ENCODE data around the gene PRKAG2. TPM values are rescaled to one million over a fixed set of nuclear protein-coding genes. Genes with fewer than 3 reads are reported as not detected.

Gene PRKAG2
- total RNA-seq, 4 donors from 2014 or later, result 19.5 to 30.8 (median 27.6) TPM

DNA sequence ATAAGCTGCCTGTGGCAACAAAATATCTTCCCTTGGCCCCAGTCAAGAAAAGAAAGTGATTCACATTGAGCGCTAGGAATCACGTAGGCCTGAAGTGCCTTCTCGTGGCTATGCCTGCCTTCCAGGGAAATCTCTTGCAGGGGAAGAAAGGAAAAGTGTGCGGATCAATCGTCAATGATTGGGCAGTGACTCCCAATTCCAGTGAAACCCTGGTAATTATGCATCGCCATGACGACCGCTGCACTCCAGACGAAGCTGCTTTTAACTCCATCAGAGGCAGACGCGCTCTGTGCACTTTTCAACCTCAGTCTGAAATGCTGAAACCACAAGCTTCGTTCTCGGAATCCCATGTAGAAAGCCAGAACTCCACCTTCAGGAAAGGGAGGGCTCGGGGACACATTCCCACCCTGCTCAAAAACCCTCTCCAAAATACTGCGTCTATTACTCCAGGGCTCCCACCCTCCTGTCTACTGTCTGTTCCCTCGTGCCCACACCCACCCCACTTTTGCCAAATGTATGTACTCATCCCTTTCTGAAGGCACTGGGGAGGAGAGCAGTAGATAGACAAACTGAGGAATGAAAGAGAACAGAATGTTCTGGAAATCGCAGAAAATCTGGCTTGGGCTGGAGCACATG lies 24.2 kb upstream of the PRKAG2 start:
- TF ChIP-seq POLR2A (IDR thresholded peaks at IDR 0.05), result no peak
- TF ChIP-seq, protein P1, sequence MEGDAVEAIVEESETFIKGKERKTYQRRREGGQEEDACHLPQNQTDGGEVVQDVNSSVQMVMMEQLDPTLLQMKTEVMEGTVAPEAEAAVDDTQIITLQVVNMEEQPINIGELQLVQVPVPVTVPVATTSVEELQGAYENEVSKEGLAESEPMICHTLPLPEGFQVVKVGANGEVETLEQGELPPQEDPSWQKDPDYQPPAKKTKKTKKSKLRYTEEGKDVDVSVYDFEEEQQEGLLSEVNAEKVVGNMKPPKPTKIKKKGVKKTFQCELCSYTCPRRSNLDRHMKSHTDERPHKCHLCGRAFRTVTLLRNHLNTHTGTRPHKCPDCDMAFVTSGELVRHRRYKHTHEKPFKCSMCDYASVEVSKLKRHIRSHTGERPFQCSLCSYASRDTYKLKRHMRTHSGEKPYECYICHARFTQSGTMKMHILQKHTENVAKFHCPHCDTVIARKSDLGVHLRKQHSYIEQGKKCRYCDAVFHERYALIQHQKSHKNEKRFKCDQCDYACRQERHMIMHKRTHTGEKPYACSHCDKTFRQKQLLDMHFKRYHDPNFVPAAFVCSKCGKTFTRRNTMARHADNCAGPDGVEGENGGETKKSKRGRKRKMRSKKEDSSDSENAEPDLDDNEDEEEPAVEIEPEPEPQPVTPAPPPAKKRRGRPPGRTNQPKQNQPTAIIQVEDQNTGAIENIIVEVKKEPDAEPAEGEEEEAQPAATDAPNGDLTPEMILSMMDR (IDR thresholded peaks at IDR 0.05), result no peak
- no peak for DNase-seq
- H3K27ac ChIP-seq, result no peak overlapping the region
- H3K27me3 ChIP-seq, result no peaks in the 10 kb centered on the region
- intact Hi-C loops (cut with DNase I), result no loop called here
- H3K36me3 ChIP-seq, result no peaks in the 10 kb centered on the region
- 60 to 61% methylated on average over 17 of the region's 17 CpGs for WGBS, 2 donors
- H3K4me1 ChIP-seq, result no peaks in the 10 kb centered on the region
- H3K9me3 ChIP-seq, result no peaks in the 10 kb centered on the region
- no peak overlapping the region for H3K4me3 ChIP-seq (replicated peaks in 1 of 3)

DNA sequence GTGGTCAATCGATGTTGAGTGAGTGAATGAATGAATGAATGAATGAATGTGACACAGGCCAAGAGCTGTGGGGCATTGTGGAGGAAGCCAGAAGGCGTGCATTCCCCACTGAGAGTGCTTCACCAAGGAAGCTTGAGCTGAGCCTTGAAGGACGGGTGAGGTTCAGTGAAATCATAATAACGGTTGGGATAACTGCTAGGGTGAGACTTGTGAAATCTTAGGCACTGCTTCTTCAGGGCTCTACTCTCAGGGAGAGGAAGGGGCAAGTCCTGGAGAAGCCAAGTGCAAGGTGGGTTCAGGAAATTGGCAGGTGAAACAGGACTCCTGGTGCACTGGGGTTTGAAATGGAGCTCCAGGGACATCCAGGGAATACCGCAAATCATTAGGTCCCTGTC lies 23.7 kb upstream of the PRKAG2 start:
- 69 to 75% methylated on average over 5 of the region's 5 CpGs for WGBS, 2 donors
- intact Hi-C loops (cut with DNase I), result no loop called here
- H3K9me3 ChIP-seq, result no peaks in the 10 kb centered on the region
- no peaks in the 10 kb centered on the region for H3K4me1 ChIP-seq
- no peaks in the 10 kb centered on the region for H3K27me3 ChIP-seq
- no peak overlapping the region for H3K4me3 ChIP-seq (replicated peaks in 1 of 3)
- DNase-seq, result no peak
- H3K27ac ChIP-seq, result no peak overlapping the region
- H3K36me3 ChIP-seq, result no peaks in the 10 kb centered on the region
- no peak for TF ChIP-seq POLR2A (IDR thresholded peaks at IDR 0.05)
- TF ChIP-seq, protein P1 (IDR thresholded peaks at IDR 0.05), result no peak

DNA sequence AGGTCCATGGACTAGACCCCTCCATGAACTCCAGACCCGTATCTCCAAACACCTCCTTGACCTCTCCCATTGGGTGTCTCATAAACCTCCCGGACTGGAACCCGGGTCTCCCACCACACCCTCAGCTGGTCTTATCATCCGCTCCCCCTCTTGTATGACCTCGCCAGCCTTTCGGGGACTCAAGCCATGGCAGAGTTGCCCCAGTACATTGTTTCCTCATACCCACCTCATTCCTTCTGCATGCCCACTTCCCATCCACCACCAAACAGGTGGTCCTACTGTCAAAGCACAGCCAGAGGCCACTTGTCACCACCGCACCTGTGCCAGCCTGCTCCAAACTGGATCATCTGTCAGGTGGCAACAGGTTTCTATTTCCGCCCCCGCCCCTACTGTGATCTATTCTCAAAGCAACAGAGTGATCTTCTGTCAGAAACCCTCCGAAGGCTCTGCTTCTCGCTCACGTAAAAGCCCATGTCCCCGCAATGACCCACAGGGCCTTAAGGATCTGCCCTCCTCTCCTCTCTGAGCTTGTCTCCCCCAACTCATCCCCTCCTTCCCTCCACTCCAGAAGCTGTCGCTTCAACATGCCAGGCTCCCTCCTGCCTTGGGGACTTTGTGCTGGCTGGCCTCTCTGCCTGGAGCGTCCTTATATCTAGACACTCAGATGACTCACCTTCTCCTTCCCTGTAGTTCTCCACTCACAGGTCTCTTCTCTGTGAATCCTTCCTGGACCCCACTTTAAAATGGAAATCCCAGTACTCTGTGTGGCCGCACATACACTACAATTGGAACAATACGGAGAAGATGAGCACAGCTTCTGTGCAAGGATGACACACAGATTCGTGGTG lies 22.8 kb upstream of the PRKAG2 start:
- no peaks in the 10 kb centered on the region for H3K36me3 ChIP-seq
- no peak overlapping the region for H3K27ac ChIP-seq
- H3K4me3 ChIP-seq (replicated peaks in 1 of 3), result no peak overlapping the region
- no peaks in the 10 kb centered on the region for H3K9me3 ChIP-seq
- no peak for DNase-seq
- WGBS, 2 donors, result 92 to 93% methylated on average over 18 of the region's 18 CpGs
- H3K27me3 ChIP-seq, result no peaks in the 10 kb centered on the region
- no peaks in the 10 kb centered on the region for H3K4me1 ChIP-seq
- intact Hi-C loops (cut with DNase I), result no loop called here
- TF ChIP-seq POLR2A (IDR thresholded peaks at IDR 0.05), result no peak
- TF ChIP-seq, protein P1 (IDR thresholded peaks at IDR 0.05), result no peak

DNA sequence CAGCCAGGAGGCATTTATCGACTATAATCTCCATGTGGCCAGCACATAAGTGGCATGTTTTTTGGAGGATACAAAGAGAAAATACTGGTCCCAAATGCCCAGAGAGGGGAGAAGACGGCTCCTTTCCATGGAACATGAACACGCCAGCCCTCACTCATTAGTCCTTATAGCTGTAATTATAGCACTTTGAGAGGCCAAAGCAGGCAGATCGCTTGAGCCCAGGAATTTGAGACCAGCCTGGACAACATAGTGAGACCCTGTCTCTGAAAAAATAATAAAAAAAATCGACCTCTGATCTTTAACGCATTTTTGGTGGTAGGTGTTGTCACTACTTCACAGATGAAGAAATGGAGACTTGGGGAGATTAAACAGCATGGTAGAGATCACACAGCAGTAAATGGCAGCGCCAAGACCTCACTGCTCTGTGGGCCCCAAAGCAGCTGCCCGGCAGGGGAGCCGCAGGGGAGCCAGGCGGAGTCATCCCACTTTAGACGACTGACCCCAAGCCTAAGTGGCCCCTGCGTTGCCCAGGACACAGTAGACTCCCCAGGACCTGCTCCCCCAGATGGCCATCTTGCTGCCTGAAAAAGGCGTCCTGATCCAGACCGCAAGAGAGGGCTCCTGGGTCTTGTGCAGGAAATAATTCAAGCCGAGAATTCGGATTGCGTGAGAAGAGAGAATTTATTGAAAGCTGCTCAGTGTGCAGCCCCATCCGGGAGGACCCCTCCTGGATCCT lies 21.2 kb upstream of the PRKAG2 start:
- TF ChIP-seq POLR2A (IDR thresholded peaks at IDR 0.05), result no peak
- TF ChIP-seq, protein P1 (IDR thresholded peaks at IDR 0.05), result no peak
- no peak for DNase-seq
- Histone ChIP-seq H3K36me3 (no peaks in the 10 kb centered on the region), H3K27me3 (no peaks in the 10 kb centered on the region), H3K27ac (no peak overlapping the region), H3K4me1 (no peaks in the 10 kb centered on the region), H3K9me3 (no peaks in the 10 kb centered on the region), H3K4me3 (replicated peaks in 1 of 3) (no peak overlapping the region)
- intact Hi-C loops (cut with DNase I), result no loop called here
- WGBS, 2 donors, result 90 to 92% methylated on average over 18 of the region's 18 CpGs

All from thyroid gland (tissue), 4 donors.